BLaER1 treated with 17β-estradiol and CSF1 and Interleukin-3, amounts not matched to agents 10 nM and 100 nM (cell line): ENCODE data around the gene CIDEB.

Experiments
- H3K27ac ChIP-seq, 11 experiments: shearing (Covaris generic); formaldehyde crosslinking; 2 replicates each; pipeline ENCODE4 v1.8.1; 2022
- H3K27me3 ChIP-seq, 11 experiments: shearing (Covaris generic); formaldehyde crosslinking; 2 replicates each; pipeline ENCODE4 v1.8.1; 2022
- H3K36me3 ChIP-seq, 11 experiments: shearing (Covaris generic); formaldehyde crosslinking; 2 replicates each; pipeline ENCODE4 v1.8.1; 2022
- H3K4me1 ChIP-seq, 10 experiments: shearing (Covaris generic); formaldehyde crosslinking; 2 replicates each; pipeline ENCODE4 v1.8.1; 2022
- H3K4me2 ChIP-seq, 11 experiments: shearing (Covaris generic); formaldehyde crosslinking; 2 replicates each; pipeline ENCODE4 v1.8.1; 2022
- H3K4me3 ChIP-seq, 10 experiments: shearing (Covaris generic); formaldehyde crosslinking; 2 replicates each; pipeline ENCODE4 v1.8.1; 2022
- H3K9ac ChIP-seq, 11 experiments: shearing (Covaris generic); formaldehyde crosslinking; 2 replicates each; pipeline ENCODE4 v1.8.1; 2022
- H3K9me3 ChIP-seq, 11 experiments: shearing (Covaris generic); formaldehyde crosslinking; replicated peaks in 1 of 11; 2 replicates each; pipeline ENCODE4 v1.8.1; 2022
- H4K20me1 ChIP-seq, 11 experiments: shearing (Covaris generic); formaldehyde crosslinking; 2 replicates each; pipeline ENCODE4 v1.8.1; 2022
- Cebpa-rat ChIP-seq, 11 experiments: shearing (Covaris generic); IDR thresholded peaks; 2 replicates each; pipeline ENCODE4 v1.8.1; 2022

The CIDEB gene

GRCh38 chr14:24347134-24347533 lies 39.4 kb upstream of the CIDEB start:
- TF ChIP-seq Cebpa-rat (IDR thresholded peaks at IDR 0.05): no peak
- Histone ChIP-seq H3K27ac (no peak overlapping the region), H3K4me1 (peaks cover 0 to 16% (median 0%) of the 10 kb centered on the region in 10 experiments; a peak in 6 of 20 replicates), H3K27me3 (peaks cover 0 to 8% (median 0%) of the 10 kb centered on the region in 11 experiments; a peak in 2 of 22 replicates), H3K4me3 (no peak overlapping the region), H3K36me3 (no peaks in the 10 kb centered on the region), H3K9ac (no peak overlapping the region), H4K20me1 (no peaks in the 10 kb centered on the region), H3K9me3 (no peaks in the 10 kb centered on the region), H3K4me2 (no peak overlapping the region)

- Histone ChIP-seq H3K27ac (no peak overlapping the region), H3K36me3 (no peaks in the 10 kb centered on the region), H3K4me1 (peaks cover 7 to 15% (median 11%) of the 10 kb centered on the region in 10 experiments; a peak in 14 of 20 replicates), H3K27me3 (peaks cover 11 to 28% (median 23%) of the 10 kb centered on the region in 11 experiments), H3K4me2 (no peak overlapping the region), H3K4me3 (no peak overlapping the region), H4K20me1 (no peaks in the 10 kb centered on the region), H3K9ac (no peak overlapping the region), H3K9me3 (peaks cover 0 to 10% (median 5%) of the 10 kb centered on the region in 11 experiments; a peak in 6 of 22 replicates)
- TF ChIP-seq Cebpa-rat (IDR thresholded peaks at IDR 0.05): no peak
Observed at GRCh38 chr14:24343795-24344660, 36.3 kb upstream of the CIDEB start.

- H3K36me3 ChIP-seq: peaks cover 0 to 4% (median 0%) of the 10 kb centered on the region in 11 experiments; a peak in 2 of 22 replicates
- H3K4me3 ChIP-seq: no peak overlapping the region
- peaks cover 0 to 15% (median 6%) of the 10 kb centered on the region in 11 experiments; a peak in 6 of 22 replicates for H3K9me3 ChIP-seq
- H3K27ac ChIP-seq: no peak overlapping the region
- H3K4me2 ChIP-seq: no peak overlapping the region
- H3K27me3 ChIP-seq: peaks cover 22 to 40% (median 34%) of the 10 kb centered on the region in 11 experiments
- H3K4me1 ChIP-seq: peaks cover 11 to 24% (median 16%) of the 10 kb centered on the region in 10 experiments; a peak in 14 of 20 replicates
- no peak for TF ChIP-seq Cebpa-rat (IDR thresholded peaks at IDR 0.05)
- H4K20me1 ChIP-seq: no peaks in the 10 kb centered on the region; a peak in 1 of 22 replicates
- no peak overlapping the region for H3K9ac ChIP-seq
Observed at GRCh38 chr14:24342889-24343288, 35.1 kb upstream of the CIDEB start.

GRCh38 chr14:24340606-24341005 lies 32.8 kb upstream of the CIDEB start:
- Histone ChIP-seq H3K36me3 (peaks cover 0 to 21% (median 0%) of the 10 kb centered on the region in 11 experiments; a peak in 5 of 22 replicates), H3K9ac (no peak overlapping the region), H3K27me3 (peaks cover 45 to 62% (median 57%) of the 10 kb centered on the region in 11 experiments), H3K4me1 (peaks cover 17 to 37% (median 26%) of the 10 kb centered on the region in 10 experiments), H3K4me2 (peak overlapping the region in 1 of 11 experiments; percentile 92; a peak in 1 of 22 replicates), H3K9me3 (peaks cover 0 to 15% (median 6%) of the 10 kb centered on the region in 11 experiments; a peak in 6 of 22 replicates), H4K20me1 (peaks cover 0 to 13% (median 0%) of the 10 kb centered on the region in 11 experiments; a peak in 4 of 22 replicates), H3K27ac (no peak overlapping the region), H3K4me3 (no peak overlapping the region)
- no peak for TF ChIP-seq Cebpa-rat (IDR thresholded peaks at IDR 0.05)

GRCh38 chr14:24339284-24340151 lies 31.7 kb upstream of the CIDEB start, which contains the start of gene RIPK3:
Gene RIPK3 (minus strand): TSS chr14:24339991. CDS start chr14:24339826, 165 bp downstream.
- H3K9ac ChIP-seq: peak within 1 kb of the TSS; percentile 39 to 77 (median 59); a peak in 21 of 22 replicates
- peaks cover 56 to 73% (median 68%) of the 10 kb centered on the region in 11 experiments for H3K27me3 ChIP-seq
- H3K9me3 ChIP-seq: peaks cover 0 to 15% (median 6%) of the 10 kb centered on the region in 11 experiments; a peak in 6 of 22 replicates
- H3K4me1 ChIP-seq: peaks cover 28 to 48% (median 37%) of the 10 kb centered on the region in 10 experiments
- H3K4me3 ChIP-seq: peak within 1 kb of the TSS; percentile 49 to 72 (median 62)
- peaks cover 0 to 24% (median 4%) of the 10 kb centered on the region in 11 experiments; a peak in 8 of 22 replicates for H4K20me1 ChIP-seq
- TF ChIP-seq Cebpa-rat (IDR thresholded peaks at IDR 0.05): no peak
- H3K4me2 ChIP-seq: peak within 1 kb of the TSS; percentile 72 to 94 (median 89)
- H3K36me3 ChIP-seq: peaks cover 0 to 21% (median 0%) of the 10 kb centered on the region in 11 experiments; a peak in 5 of 22 replicates
- H3K27ac ChIP-seq: peak within 1 kb of the TSS in 7 of 11 experiments; percentile 32 to 67 (median 59); a peak in 11 of 22 replicates

- TF ChIP-seq Cebpa-rat (IDR thresholded peaks at IDR 0.05): no peak
- H3K27me3 ChIP-seq: peaks cover 63 to 80% (median 75%) of the 10 kb centered on the region in 11 experiments
- H3K4me2 ChIP-seq: peak overlapping the region; percentile 72 to 94 (median 89)
Observed at GRCh38 chr14:24338843-24339242, 31.1 kb upstream of the CIDEB start.

GRCh38 chr14:24337824-24338175 lies 30.0 kb upstream of the CIDEB start:
- Histone ChIP-seq H4K20me1 (peaks cover 0 to 34% (median 11%) of the 10 kb centered on the region in 11 experiments; a peak in 10 of 22 replicates), H3K4me3 (no peak overlapping the region), H3K27ac (no peak overlapping the region), H3K27me3 (peaks cover 73 to 91% (median 85%) of the 10 kb centered on the region in 11 experiments), H3K4me2 (peak overlapping the region in 3 of 11 experiments; percentile 89 to 94 (median 92); a peak in 3 of 22 replicates), H3K9me3 (peaks cover 0 to 15% (median 6%) of the 10 kb centered on the region in 11 experiments; a peak in 6 of 22 replicates), H3K4me1 (peaks cover 45 to 60% (median 53%) of the 10 kb centered on the region in 10 experiments), H3K36me3 (peaks cover 0 to 21% (median 0%) of the 10 kb centered on the region in 11 experiments; a peak in 5 of 22 replicates), H3K9ac (no peak overlapping the region)
- TF ChIP-seq Cebpa-rat (IDR thresholded peaks at IDR 0.05): no peak

More at GRCh38 chr14:24338843-24339242, 31.1 kb upstream of the CIDEB start:
- H3K9ac ChIP-seq: peak overlapping the region in 6 of 11 experiments; percentile 53 to 77 (median 64); a peak in 7 of 22 replicates
- H4K20me1 ChIP-seq: peaks cover 0 to 31% (median 9%) of the 10 kb centered on the region in 11 experiments; a peak in 9 of 22 replicates
- peaks cover 0 to 15% (median 6%) of the 10 kb centered on the region in 11 experiments; a peak in 6 of 22 replicates for H3K9me3 ChIP-seq
- peak overlapping the region; percentile 49 to 72 (median 62); a peak in 19 of 20 replicates for H3K4me3 ChIP-seq
- peaks cover 0 to 21% (median 0%) of the 10 kb centered on the region in 11 experiments; a peak in 5 of 22 replicates for H3K36me3 ChIP-seq
- H3K4me1 ChIP-seq: peaks cover 34 to 52% (median 44%) of the 10 kb centered on the region in 10 experiments
- no peak overlapping the region for H3K27ac ChIP-seq
